HCT116 (cell line): ENCODE results near the gene CCM2. TPM values are rescaled to one million over a fixed set of nuclear protein-coding genes. Genes with fewer than 3 reads are reported as not detected.
A peak's percentile ranks its signal among the peaks of the same experiment; 100 is the strongest.

Source experiments
- ATAC-seq: fragments of 200-7000 bp; cut with Tn5 transposase; 2 replicates; pipeline ENCODE4 v1.9.1; 2020; ENCODE audit warnings: mild to moderate bottlenecking, moderate library complexity
- BruUV-seq: library from RNA; stranded (reverse); fragments of 400-500 nt; replicated peaks from 2 replicates; lab custom pipeline; 2021; lab: Mats Ljungman, UMichigan
- CTCF ChIA-PET: fragments of 300-600 bp; sonication (Branson Sonifier 250); formaldehyde crosslinking; loops from one replicate; lab custom pipeline; 2021; ENCODE audit warnings: antibody characterized with exemption; lab: Charles Lee
- POLR2A ChIA-PET: fragments of 300-600, 350-600 bp; sonication (Branson Sonifier 250); formaldehyde crosslinking; loops from one replicate; lab custom pipeline; 2021; ENCODE audit warnings: antibody characterized with exemption; lab: Charles Lee
- RAD21 ChIA-PET, 2 experiments: fragments of 300-600 bp; sonication (Branson Sonifier 250); formaldehyde crosslinking; loops; one replicate each; lab custom pipeline; 2023; ENCODE audit warnings: low total read pairs in 2 of 2; ENCODE audit not compliant: uncharacterized antibody in 2 of 2, unreplicated experiment in 2 of 2, low non-redundant PET in 1 of 2; lab: Charles Lee
- DNase-seq: peaks from one replicate; pipeline ENCODE4 v3.0.0-alpha.2; 2010; ENCODE audit warnings: low read depth, low spot score
- H2AFZ ChIP-seq: fragments of 200-600 bp; shearing (Covaris generic), sonication (generic); 2 replicates; pipeline ENCODE4 v1.6.1; 2017; ENCODE audit warnings: low read depth, mixed run types, mixed read lengths, antibody characterized with exemption, low read length; ENCODE audit not compliant: poor library complexity, severe bottlenecking
- H3K27ac ChIP-seq: 2 replicates; pipeline ENCODE4 v1.5.1; 2012; ENCODE audit warnings: low read depth, low read length
- H3K27me3 ChIP-seq: fragments of 200-600 bp; sonication (generic); 2 replicates; pipeline ENCODE4 v1.6.1; 2016; ENCODE audit warnings: mixed run types, low read length, mixed read lengths; ENCODE audit not compliant: insufficient read depth
- H3K36me3 ChIP-seq, 2 experiments: fragments of 200-500 bp in 1 of 2; fragments of 200-600 bp in 1 of 2; sonication (Bioruptor generic) in 1 of 2; sonication (generic) in 1 of 2; 2 replicates each; pipeline versions ENCODE4 v1.5.1 to v1.6.1; 2014 to 2016; ENCODE audit warnings: low read length in 2 of 2, inconsistent platforms in 1 of 2, mixed read lengths in 1 of 2, mixed run types in 1 of 2; ENCODE audit not compliant: insufficient read depth in 2 of 2, control insufficient read depth in 1 of 2
- H3K4me1 ChIP-seq, 2 experiments: fragments of 200-600 bp in 1 of 2; sonication (generic) in 1 of 2; 2 replicates each; pipeline versions ENCODE4 v1.5.1 to v1.6.1; 2012 to 2017; ENCODE audit warnings: low read length in 2 of 2, inconsistent platforms in 1 of 2, mild to moderate bottlenecking in 1 of 2, mixed read lengths in 1 of 2, mixed run types in 1 of 2, moderate library complexity in 1 of 2; ENCODE audit not compliant: insufficient read depth in 2 of 2, control insufficient read depth in 1 of 2
- H3K4me2 ChIP-seq: fragments of 200-600 bp; sonication (generic); 2 replicates; pipeline ENCODE4 v1.6.1; 2017; ENCODE audit warnings: mixed run types, low read length, mixed read lengths
- H3K4me3 ChIP-seq, 2 experiments: fragments of 200-600 bp in 1 of 2; sonication (generic) in 1 of 2; replicated peaks in 1 of 2; 2 replicates each; pipeline ENCODE4 v1.5.1; 2011 to 2016; ENCODE audit warnings: low read length in 2 of 2, control low read depth in 1 of 2, low read depth in 1 of 2, mild to moderate bottlenecking in 1 of 2, mixed read lengths in 1 of 2, mixed run types in 1 of 2
- H3K79me2 ChIP-seq: fragments of 200-600 bp; sonication (generic); 2 replicates; pipeline ENCODE4 v1.6.1; 2017; ENCODE audit warnings: mild to moderate bottlenecking, mixed run types, low read length, moderate library complexity, mixed read lengths; ENCODE audit not compliant: insufficient read depth
- H3K9ac ChIP-seq: fragments of 200-600 bp; sonication (generic); 2 replicates; pipeline ENCODE4 v1.6.1; 2016; ENCODE audit warnings: low read length, mixed read lengths
- H3K9me2 ChIP-seq: fragments of 200-600 bp; sonication (generic), shearing (Covaris generic); 2 replicates; pipeline ENCODE4 v1.6.1; 2017; ENCODE audit warnings: mixed run types, mild to moderate bottlenecking, moderate library complexity; ENCODE audit not compliant: insufficient read depth
- H3K9me3 ChIP-seq, 2 experiments: fragments of 200-500 bp in 1 of 2; fragments of 200-600 bp in 1 of 2; sonication (Bioruptor generic) in 1 of 2; sonication (generic) in 1 of 2; 2 replicates each; pipeline ENCODE4 v1.6.1; 2014 to 2017; ENCODE audit warnings: low read length in 2 of 2, mixed read lengths in 2 of 2, inconsistent platforms in 1 of 2, low read depth in 1 of 2, mild to moderate bottlenecking in 1 of 2, mixed run types in 1 of 2, moderate library complexity in 1 of 2; ENCODE audit not compliant: control insufficient read depth in 1 of 2, insufficient read depth in 1 of 2
- H4K20me1 ChIP-seq: fragments of 200-600 bp; sonication (generic), shearing (Covaris generic); 2 replicates; pipeline ENCODE4 v1.6.1; 2017; ENCODE audit warnings: mixed run types, mild to moderate bottlenecking, moderate library complexity; ENCODE audit not compliant: insufficient read depth
- CBX3 ChIP-seq: IDR thresholded peaks from 2 replicates; pipeline ENCODE4 v1.6.1; 2012; ENCODE audit warnings: low read depth
- ELF1 ChIP-seq: IDR thresholded peaks from 2 replicates; pipeline ENCODE4 v1.6.1; 2012; ENCODE audit warnings: low read depth, borderline replicate concordance
- EZH2 ChIP-seq: fragments of 200-600 bp; sonication (generic); IDR thresholded peaks from 2 replicates; pipeline ENCODE4 v1.6.1; 2017; ENCODE audit warnings: antibody characterized with exemption, mixed run types
- EZH2phosphoT487 ChIP-seq: fragments of 200-600 bp; IDR thresholded peaks from 2 replicates; pipeline ENCODE4 v1.6.1; 2018; ENCODE audit warnings: antibody characterized with exemption, borderline replicate concordance
- FOSL1 ChIP-seq: IDR thresholded peaks from 2 replicates; pipeline ENCODE4 v1.6.1; 2012; ENCODE audit warnings: low read depth
- POLR2A ChIP-seq: IDR thresholded peaks from 2 replicates; pipeline ENCODE4 v1.7.0; 2011; ENCODE audit warnings: borderline replicate concordance; ENCODE audit not compliant: insufficient read depth, insufficient read length; ENCODE audit errors: extremely low read depth
- SIN3A ChIP-seq: IDR thresholded peaks from 2 replicates; pipeline ENCODE4 v1.6.1; 2012; ENCODE audit warnings: low read depth
- SP1 ChIP-seq: IDR thresholded peaks from 2 replicates; pipeline ENCODE4 v1.6.1; 2012; ENCODE audit warnings: low read depth
- SRF ChIP-seq: IDR thresholded peaks from 2 replicates; pipeline ENCODE4 v1.6.1; 2012; ENCODE audit warnings: low read depth
- TCF7L2 ChIP-seq: IDR thresholded peaks from 2 replicates; pipeline ENCODE4 v1.7.0; 2011; ENCODE audit warnings: borderline replicate concordance, inconsistent platforms; ENCODE audit not compliant: insufficient read depth, insufficient read length; ENCODE audit errors: extremely low read depth
- YY1 ChIP-seq: IDR thresholded peaks from 2 replicates; pipeline ENCODE4 v1.6.1; 2011; ENCODE audit warnings: low read length, low read depth, moderate library complexity, mild to moderate bottlenecking; ENCODE audit not compliant: insufficient replicate concordance; ENCODE audit errors: extremely low read depth
- intact Hi-C: fragments of 100-400 bp; cut with micrococcal nuclease; formaldehyde crosslinking; loops from 2 replicates; pipeline ENCODE4 v1.10.0; 2022
- total RNA-seq: library from RNA; stranded (reverse); gene quantifications from one replicate; pipeline ENCODE4 v1.2.1, GENCODE V29; 2021; ENCODE audit not compliant: unreplicated experiment
- TF ChIP-seq, protein P1 (sequence below): IDR thresholded peaks from 2 replicates; pipeline ENCODE4 v1.6.1; 2012; ENCODE audit warnings: low read depth
- TF ChIP-seq, protein P2 (sequence below): IDR thresholded peaks from 2 replicates; pipeline ENCODE4 v1.6.1; 2011; ENCODE audit warnings: mild to moderate bottlenecking, low read length, moderate library complexity; ENCODE audit not compliant: insufficient replicate concordance; ENCODE audit errors: extremely low read depth
- TF ChIP-seq, protein P3 (sequence below), 3 experiments: fragments of 200-600 bp in 1 of 3; sonication (generic) in 1 of 3; IDR thresholded peaks in 2 of 3; conservative IDR thresholded peaks in 1 of 3; 2 replicates each; pipeline ENCODE4 v1.5.1; 2012 to 2017; ENCODE audit warnings: low read depth in 2 of 3, low read length in 2 of 3, antibody characterized with exemption in 1 of 3, borderline replicate concordance in 1 of 3, control low read depth in 1 of 3, mild to moderate bottlenecking in 1 of 3, mixed read lengths in 1 of 3, mixed run types in 1 of 3, moderate library complexity in 1 of 3; ENCODE audit not compliant: insufficient read depth in 1 of 3

Gene CCM2
- total RNA-seq, 1 experiment from 2014 or later: 34.4 TPM

DNA sequence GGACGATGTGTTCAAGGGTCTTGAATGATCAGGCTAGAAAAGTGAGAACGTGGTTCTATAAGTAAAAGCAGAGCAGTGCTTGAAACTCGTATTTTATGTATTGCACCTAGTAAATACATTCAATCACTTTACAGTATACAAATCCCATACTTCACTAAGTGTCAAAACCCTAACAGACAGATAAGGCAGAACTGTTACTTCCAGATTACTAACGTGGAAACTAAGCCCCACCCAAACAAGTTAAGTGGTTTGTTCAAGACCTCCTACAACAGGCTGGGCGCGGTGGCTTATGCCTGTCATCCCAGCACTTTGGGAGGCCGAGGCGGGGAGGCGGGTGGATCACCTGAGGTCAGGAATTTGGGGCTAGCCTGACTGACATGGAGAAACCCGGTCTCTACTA, 12.0 kb upstream of the CCM2 start:
- intact Hi-C loops: loop anchor here (5.0 kb wide), 1 partner anchor 124 kb away; the partner anchor contains the start of gene TBRG4
- no TSS peak for BruUV-seq
- ChIA-PET CTCF (no interaction called here), RAD21 (no interaction called here), POLR2A (interaction anchor here (1.5 to 1.6 kb wide), 2 partner anchors 11 to 12 kb away, joined by 4 to 8 read pairs; partner anchors contain the start of gene CCM2)
- ATAC-seq: no peak
- Histone ChIP-seq H3K27me3 (no peaks in the 10 kb centered on the region), H3K9me2 (no peaks in the 10 kb centered on the region), H3K4me1 (peaks cover 4 to 34% of the 10 kb centered on the region in 2 experiments; a peak in 3 of 4 replicates), H3K9me3 (no peaks in the 10 kb centered on the region), H3K79me2 (peaks cover 34% of the 10 kb centered on the region), H3K4me3 (no peak overlapping the region), H3K27ac (no peak overlapping the region), H4K20me1 (peaks cover 13% of the 10 kb centered on the region; the same call in 1 of the 2 replicates), H2AFZ (no peak overlapping the region), H3K4me2 (peak overlapping the region; percentile 89; the same call in 1 of the 2 replicates), H3K9ac (no peak overlapping the region), H3K36me3 (peaks cover 17 to 32% of the 10 kb centered on the region in 2 experiments)
- no peak for TF ChIP-seq FOSL1
- no peak for TF ChIP-seq CBX3
- TF ChIP-seq SP1: no peak
- no peak for TF ChIP-seq POLR2A
- TF ChIP-seq, protein P1, sequence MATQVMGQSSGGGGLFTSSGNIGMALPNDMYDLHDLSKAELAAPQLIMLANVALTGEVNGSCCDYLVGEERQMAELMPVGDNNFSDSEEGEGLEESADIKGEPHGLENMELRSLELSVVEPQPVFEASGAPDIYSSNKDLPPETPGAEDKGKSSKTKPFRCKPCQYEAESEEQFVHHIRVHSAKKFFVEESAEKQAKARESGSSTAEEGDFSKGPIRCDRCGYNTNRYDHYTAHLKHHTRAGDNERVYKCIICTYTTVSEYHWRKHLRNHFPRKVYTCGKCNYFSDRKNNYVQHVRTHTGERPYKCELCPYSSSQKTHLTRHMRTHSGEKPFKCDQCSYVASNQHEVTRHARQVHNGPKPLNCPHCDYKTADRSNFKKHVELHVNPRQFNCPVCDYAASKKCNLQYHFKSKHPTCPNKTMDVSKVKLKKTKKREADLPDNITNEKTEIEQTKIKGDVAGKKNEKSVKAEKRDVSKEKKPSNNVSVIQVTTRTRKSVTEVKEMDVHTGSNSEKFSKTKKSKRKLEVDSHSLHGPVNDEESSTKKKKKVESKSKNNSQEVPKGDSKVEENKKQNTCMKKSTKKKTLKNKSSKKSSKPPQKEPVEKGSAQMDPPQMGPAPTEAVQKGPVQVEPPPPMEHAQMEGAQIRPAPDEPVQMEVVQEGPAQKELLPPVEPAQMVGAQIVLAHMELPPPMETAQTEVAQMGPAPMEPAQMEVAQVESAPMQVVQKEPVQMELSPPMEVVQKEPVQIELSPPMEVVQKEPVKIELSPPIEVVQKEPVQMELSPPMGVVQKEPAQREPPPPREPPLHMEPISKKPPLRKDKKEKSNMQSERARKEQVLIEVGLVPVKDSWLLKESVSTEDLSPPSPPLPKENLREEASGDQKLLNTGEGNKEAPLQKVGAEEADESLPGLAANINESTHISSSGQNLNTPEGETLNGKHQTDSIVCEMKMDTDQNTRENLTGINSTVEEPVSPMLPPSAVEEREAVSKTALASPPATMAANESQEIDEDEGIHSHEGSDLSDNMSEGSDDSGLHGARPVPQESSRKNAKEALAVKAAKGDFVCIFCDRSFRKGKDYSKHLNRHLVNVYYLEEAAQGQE: no peak
- TF ChIP-seq YY1: no peak
- TF ChIP-seq SIN3A: no peak
- TF ChIP-seq SRF: no peak
- no peak for TF ChIP-seq ELF1
- no peak for TF ChIP-seq EZH2phosphoT487
- TF ChIP-seq TCF7L2: no peak
- TF ChIP-seq EZH2: no peak
- TF ChIP-seq, protein P2, sequence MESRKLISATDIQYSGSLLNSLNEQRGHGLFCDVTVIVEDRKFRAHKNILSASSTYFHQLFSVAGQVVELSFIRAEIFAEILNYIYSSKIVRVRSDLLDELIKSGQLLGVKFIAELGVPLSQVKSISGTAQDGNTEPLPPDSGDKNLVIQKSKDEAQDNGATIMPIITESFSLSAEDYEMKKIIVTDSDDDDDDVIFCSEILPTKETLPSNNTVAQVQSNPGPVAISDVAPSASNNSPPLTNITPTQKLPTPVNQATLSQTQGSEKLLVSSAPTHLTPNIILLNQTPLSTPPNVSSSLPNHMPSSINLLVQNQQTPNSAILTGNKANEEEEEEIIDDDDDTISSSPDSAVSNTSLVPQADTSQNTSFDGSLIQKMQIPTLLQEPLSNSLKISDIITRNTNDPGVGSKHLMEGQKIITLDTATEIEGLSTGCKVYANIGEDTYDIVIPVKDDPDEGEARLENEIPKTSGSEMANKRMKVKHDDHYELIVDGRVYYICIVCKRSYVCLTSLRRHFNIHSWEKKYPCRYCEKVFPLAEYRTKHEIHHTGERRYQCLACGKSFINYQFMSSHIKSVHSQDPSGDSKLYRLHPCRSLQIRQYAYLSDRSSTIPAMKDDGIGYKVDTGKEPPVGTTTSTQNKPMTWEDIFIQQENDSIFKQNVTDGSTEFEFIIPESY: no peak
- TF ChIP-seq, protein P3, sequence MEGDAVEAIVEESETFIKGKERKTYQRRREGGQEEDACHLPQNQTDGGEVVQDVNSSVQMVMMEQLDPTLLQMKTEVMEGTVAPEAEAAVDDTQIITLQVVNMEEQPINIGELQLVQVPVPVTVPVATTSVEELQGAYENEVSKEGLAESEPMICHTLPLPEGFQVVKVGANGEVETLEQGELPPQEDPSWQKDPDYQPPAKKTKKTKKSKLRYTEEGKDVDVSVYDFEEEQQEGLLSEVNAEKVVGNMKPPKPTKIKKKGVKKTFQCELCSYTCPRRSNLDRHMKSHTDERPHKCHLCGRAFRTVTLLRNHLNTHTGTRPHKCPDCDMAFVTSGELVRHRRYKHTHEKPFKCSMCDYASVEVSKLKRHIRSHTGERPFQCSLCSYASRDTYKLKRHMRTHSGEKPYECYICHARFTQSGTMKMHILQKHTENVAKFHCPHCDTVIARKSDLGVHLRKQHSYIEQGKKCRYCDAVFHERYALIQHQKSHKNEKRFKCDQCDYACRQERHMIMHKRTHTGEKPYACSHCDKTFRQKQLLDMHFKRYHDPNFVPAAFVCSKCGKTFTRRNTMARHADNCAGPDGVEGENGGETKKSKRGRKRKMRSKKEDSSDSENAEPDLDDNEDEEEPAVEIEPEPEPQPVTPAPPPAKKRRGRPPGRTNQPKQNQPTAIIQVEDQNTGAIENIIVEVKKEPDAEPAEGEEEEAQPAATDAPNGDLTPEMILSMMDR (IDR thresholded peaks at IDR 0.05 in 2 of 3, conservative IDR thresholded peaks at IDR 0.05 in 1 of 3; ENCODE audit: borderline replicate concordance in 1 of 3, insufficient read depth in 1 of 3, low read depth in 2 of 3, low read length in 2 of 3): no peak
- no peak for DNase-seq
